DOHH2 (cell line): ENCODE measurements around the gene LIF.
A peak's percentile ranks its signal among the peaks of the same experiment; 100 is the strongest.

Source experiments
- H3F3A ChIP-seq: fragments of 200-600 bp; sonication (generic), shearing (Covaris generic); 2 replicates; pipeline ENCODE4 v1.6.0; 2016; ENCODE audit warnings: antibody characterized with exemption, mild to moderate bottlenecking; ENCODE audit not compliant: control insufficient read depth, insufficient read depth
- H3K27ac ChIP-seq: fragments of 200-600 bp; sonication (generic); 2 replicates; pipeline ENCODE4 v1.5.1; 2014; ENCODE audit warnings: low read depth, mild to moderate bottlenecking, low read length, moderate library complexity
- H3K27me3 ChIP-seq: fragments of 200-600 bp; sonication (generic); 2 replicates; pipeline ENCODE4 v1.6.1; 2014; ENCODE audit warnings: mild to moderate bottlenecking, low read length, mixed read lengths; ENCODE audit not compliant: control insufficient read depth
- H3K36me3 ChIP-seq: fragments of 200-600 bp; sonication (generic); 2 replicates; pipeline ENCODE4 v1.6.1; 2014; ENCODE audit warnings: mild to moderate bottlenecking, low read length, moderate library complexity, mixed read lengths; ENCODE audit not compliant: control insufficient read depth
- H3K4me1 ChIP-seq: fragments of 200-600 bp; sonication (generic); 2 replicates; pipeline ENCODE4 v1.6.1; 2014; ENCODE audit warnings: mild to moderate bottlenecking, low read length, mixed read lengths; ENCODE audit not compliant: control insufficient read depth
- H3K4me2 ChIP-seq: fragments of 200-600 bp; sonication (generic); 2 replicates; pipeline ENCODE4 v1.6.0; 2014; ENCODE audit warnings: mild to moderate bottlenecking, low read length, moderate library complexity
- H3K4me3 ChIP-seq: fragments of 200-600 bp; sonication (generic); 2 replicates; pipeline ENCODE4 v1.5.1; 2014; ENCODE audit warnings: mild to moderate bottlenecking, low read length, mixed read lengths
- H3K79me2 ChIP-seq: fragments of 200-600 bp; sonication (generic); 2 replicates; pipeline ENCODE4 v1.6.1; 2014; ENCODE audit warnings: mild to moderate bottlenecking, low read length, mixed read lengths; ENCODE audit not compliant: control insufficient read depth
- H3K9me2 ChIP-seq: fragments of 200-600 bp; sonication (generic); replicated peaks from 2 replicates; pipeline ENCODE4 v1.6.1; 2014; ENCODE audit warnings: mild to moderate bottlenecking, low read length, mixed read lengths; ENCODE audit not compliant: control insufficient read depth
- H3K9me3 ChIP-seq: fragments of 200-600 bp; sonication (generic); 2 replicates; pipeline ENCODE4 v1.6.1; 2014; ENCODE audit warnings: antibody characterized with exemption, low read length, mixed read lengths; ENCODE audit not compliant: control insufficient read depth, insufficient read depth
- H4K20me1 ChIP-seq: fragments of 200-600 bp; sonication (generic); 2 replicates; pipeline ENCODE4 v1.6.0; 2014; ENCODE audit warnings: low read depth, mild to moderate bottlenecking, antibody characterized with exemption, low read length, moderate library complexity; ENCODE audit not compliant: control insufficient read depth, insufficient read depth
- EZH2phosphoT487 ChIP-seq: fragments of 200-600 bp; sonication (generic); IDR thresholded peaks from 2 replicates; pipeline ENCODE4 v1.6.1; 2017; ENCODE audit warnings: borderline replicate concordance, mild to moderate bottlenecking, antibody characterized with exemption, low read length, moderate library complexity, mixed read lengths
- TF ChIP-seq, protein P1 (sequence below): fragments of 200-600 bp; sonication (generic); IDR thresholded peaks from one replicate; pipeline ENCODE4 v1.5.1; 2014; ENCODE audit warnings: antibody characterized with exemption, mild to moderate bottlenecking, low read depth, low read length; ENCODE audit not compliant: poor library complexity, severe bottlenecking

The LIF gene

DNA sequence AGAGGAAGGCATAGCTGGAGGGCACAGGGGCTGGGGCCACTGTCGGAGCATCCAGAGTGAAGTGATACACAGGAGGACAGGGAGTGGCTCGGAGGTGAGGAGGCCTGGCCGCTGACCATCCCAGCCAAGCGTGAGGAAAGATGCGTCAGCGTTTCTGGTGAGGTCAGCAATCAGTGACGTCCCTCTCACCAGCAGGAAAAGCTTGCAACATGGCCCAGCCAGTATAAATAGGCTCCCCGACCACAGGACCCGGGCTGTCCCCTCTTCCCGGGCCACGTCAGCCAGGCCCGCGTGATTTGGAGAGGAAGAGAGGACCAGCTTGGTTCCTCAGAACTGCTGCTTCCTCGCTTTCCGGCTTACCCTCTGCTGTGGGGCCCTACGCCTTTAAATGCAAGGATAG, 24.3 kb upstream of the LIF start:
- TF ChIP-seq EZH2phosphoT487: no peak
- TF ChIP-seq, protein P1, sequence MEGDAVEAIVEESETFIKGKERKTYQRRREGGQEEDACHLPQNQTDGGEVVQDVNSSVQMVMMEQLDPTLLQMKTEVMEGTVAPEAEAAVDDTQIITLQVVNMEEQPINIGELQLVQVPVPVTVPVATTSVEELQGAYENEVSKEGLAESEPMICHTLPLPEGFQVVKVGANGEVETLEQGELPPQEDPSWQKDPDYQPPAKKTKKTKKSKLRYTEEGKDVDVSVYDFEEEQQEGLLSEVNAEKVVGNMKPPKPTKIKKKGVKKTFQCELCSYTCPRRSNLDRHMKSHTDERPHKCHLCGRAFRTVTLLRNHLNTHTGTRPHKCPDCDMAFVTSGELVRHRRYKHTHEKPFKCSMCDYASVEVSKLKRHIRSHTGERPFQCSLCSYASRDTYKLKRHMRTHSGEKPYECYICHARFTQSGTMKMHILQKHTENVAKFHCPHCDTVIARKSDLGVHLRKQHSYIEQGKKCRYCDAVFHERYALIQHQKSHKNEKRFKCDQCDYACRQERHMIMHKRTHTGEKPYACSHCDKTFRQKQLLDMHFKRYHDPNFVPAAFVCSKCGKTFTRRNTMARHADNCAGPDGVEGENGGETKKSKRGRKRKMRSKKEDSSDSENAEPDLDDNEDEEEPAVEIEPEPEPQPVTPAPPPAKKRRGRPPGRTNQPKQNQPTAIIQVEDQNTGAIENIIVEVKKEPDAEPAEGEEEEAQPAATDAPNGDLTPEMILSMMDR: no peak

DNA sequence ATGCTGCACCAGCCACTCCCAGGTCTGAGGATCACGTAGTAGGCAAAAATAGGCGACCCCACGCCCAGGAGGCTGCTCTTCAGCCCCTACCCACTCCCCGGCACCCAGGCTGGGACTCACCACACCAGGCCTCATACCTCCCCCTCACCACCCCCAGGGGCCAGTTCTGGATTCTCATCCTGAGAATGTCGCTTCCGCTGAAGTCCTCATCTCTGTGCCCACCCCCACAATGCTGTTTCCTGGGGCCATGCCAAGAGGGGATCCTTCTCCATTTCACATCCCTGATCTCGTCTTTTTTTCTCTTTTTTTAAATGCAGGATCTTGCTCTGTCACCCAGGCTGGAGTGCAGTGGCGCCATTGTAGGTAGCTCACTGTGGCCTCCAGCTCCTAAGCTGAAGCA, 21.8 kb upstream of the LIF start:
- no peak overlapping the region for H3K4me2 ChIP-seq
- H3K36me3 ChIP-seq: no peaks in the 10 kb centered on the region
- peaks cover 4% of the 10 kb centered on the region; the same call in 1 of the 2 replicates for H3K79me2 ChIP-seq
- no peak overlapping the region for H3K4me3 ChIP-seq
- no peaks in the 10 kb centered on the region for H4K20me1 ChIP-seq
- TF ChIP-seq, protein P1: no peak
- TF ChIP-seq EZH2phosphoT487: no peak
- no peak overlapping the region for H3K27ac ChIP-seq
- no peaks in the 10 kb centered on the region for H3K9me3 ChIP-seq
- H3K27me3 ChIP-seq: no peaks in the 10 kb centered on the region
- peaks cover 25% of the 10 kb centered on the region for H3K4me1 ChIP-seq
- no peaks in the 10 kb centered on the region for H3K9me2 ChIP-seq
- no peaks in the 10 kb centered on the region for H3F3A ChIP-seq

More for the DNA sequence above, 24.3 kb upstream of the LIF start:
- no peaks in the 10 kb centered on the region for H3K9me3 ChIP-seq
- peaks cover 18% of the 10 kb centered on the region for H3K4me1 ChIP-seq
- H3K4me2 ChIP-seq: no peak overlapping the region
- H3K27ac ChIP-seq: no peak overlapping the region
- H3F3A ChIP-seq: no peaks in the 10 kb centered on the region
- H3K9me2 ChIP-seq: no peaks in the 10 kb centered on the region
- no peaks in the 10 kb centered on the region for H4K20me1 ChIP-seq
- H3K36me3 ChIP-seq: no peaks in the 10 kb centered on the region
- peaks cover 4% of the 10 kb centered on the region; the same call in 1 of the 2 replicates for H3K79me2 ChIP-seq
- no peak overlapping the region for H3K4me3 ChIP-seq
- H3K27me3 ChIP-seq: peaks cover 14% of the 10 kb centered on the region

DNA sequence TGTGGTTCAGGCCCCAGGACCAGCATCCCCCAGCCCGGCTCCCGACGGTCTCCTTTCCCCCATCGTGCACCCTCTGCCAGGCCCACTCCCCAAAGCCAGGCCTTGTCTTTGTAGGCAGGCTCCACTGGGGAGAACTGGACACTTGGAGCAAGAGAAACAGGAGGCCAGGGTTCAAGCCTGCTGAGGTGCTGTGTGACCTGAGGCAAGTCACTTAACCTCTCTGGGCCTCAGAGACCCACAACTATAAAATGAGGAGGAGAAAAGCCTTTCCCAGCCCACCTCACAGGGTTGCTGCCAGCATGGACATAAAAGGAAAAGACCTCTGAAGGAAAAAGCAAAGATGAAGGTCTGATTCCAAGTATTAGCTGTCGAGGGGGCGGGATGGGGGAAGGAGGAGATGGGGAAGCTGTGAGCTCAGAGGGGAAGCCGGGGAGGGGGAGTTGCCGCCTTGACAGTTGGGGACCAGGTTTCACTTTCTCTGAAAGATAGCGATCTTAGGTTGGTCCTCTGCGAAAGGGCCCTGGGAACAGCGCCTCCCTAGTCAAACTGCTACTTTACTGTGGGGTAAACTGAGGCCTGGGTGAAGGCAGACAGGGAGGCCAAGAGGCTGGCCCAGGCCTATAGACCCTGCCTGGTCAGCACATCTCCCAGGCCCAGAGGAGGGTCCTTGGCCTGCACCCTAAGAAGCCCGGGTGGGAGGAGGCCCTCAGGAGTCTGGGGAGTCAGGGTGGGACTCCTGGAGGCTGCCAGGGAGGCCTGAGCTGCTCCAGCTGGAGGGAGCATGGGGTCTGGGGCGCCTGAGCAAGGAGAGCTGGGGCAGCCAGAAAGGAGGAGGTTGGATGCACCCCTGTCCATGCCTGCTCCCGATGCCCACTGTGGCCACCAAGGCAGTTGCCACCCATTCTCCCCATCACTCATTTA, 21.1 kb upstream of the LIF start:
- Histone ChIP-seq H3K9me2 (no peaks in the 10 kb centered on the region), H3K4me1 (peaks cover 30% of the 10 kb centered on the region), H4K20me1 (no peaks in the 10 kb centered on the region), H3K27me3 (no peaks in the 10 kb centered on the region), H3K27ac (no peak overlapping the region), H3K36me3 (no peaks in the 10 kb centered on the region), H3K4me3 (peak overlapping the region; percentile 81), H3K9me3 (no peaks in the 10 kb centered on the region), H3F3A (no peaks in the 10 kb centered on the region), H3K79me2 (peaks cover 4% of the 10 kb centered on the region; the same call in 1 of the 2 replicates), H3K4me2 (peak overlapping the region; percentile 71)
- no peak for TF ChIP-seq EZH2phosphoT487
- TF ChIP-seq, protein P1: no peak
